GM10266 (cell line): ENCODE results near the gene WFIKKN1.

Experiments used
- DNase-seq: peaks from one replicate; pipeline ENCODE4 v3.0.0; 2012; ENCODE audit errors: extremely low spot score
- CTCF ChIP-seq: IDR thresholded peaks from 2 replicates; pipeline ENCODE4 v1.5.1; 2012; ENCODE audit warnings: mild to moderate bottlenecking, low read depth; ENCODE audit not compliant: control insufficient read depth, insufficient read depth; ENCODE audit errors: missing control alignments

Gene WFIKKN1

GRCh38 chr16:630249-630814 lies 453 bp upstream of the WFIKKN1 start:
- TF ChIP-seq CTCF: no peak

DNA sequence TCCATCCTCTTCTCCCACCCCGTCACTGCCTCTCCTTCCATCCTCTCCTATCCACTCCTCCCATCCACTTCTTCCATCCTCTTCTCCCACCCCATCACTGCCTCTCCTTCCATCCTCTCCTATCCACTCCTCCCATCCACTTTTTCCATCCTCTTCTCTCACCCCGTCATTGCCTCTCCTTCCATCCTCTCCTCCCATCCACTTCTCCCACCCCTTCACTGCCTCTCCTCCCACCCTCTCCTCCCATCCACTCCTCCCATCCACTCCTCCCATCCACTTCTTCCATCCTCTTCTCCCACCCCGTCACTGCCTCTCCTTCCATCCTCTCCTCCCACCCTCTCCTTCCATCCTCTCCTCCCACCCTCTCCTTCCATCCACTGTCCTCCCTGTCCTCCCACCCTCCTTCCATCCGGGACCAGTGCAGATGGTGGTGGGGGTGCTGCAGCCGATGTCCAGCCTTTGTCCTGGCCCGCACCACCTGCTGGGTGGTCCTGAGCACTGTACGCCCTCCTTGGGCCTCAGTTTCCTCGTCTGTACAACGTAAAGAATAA lies 1.1 kb downstream of the WFIKKN1 start:
- no peak for TF ChIP-seq CTCF
- DNase-seq: no peak

More at GRCh38 chr16:630249-630814, 453 bp upstream of the WFIKKN1 start:
- DNase-seq: no peak

DNA sequence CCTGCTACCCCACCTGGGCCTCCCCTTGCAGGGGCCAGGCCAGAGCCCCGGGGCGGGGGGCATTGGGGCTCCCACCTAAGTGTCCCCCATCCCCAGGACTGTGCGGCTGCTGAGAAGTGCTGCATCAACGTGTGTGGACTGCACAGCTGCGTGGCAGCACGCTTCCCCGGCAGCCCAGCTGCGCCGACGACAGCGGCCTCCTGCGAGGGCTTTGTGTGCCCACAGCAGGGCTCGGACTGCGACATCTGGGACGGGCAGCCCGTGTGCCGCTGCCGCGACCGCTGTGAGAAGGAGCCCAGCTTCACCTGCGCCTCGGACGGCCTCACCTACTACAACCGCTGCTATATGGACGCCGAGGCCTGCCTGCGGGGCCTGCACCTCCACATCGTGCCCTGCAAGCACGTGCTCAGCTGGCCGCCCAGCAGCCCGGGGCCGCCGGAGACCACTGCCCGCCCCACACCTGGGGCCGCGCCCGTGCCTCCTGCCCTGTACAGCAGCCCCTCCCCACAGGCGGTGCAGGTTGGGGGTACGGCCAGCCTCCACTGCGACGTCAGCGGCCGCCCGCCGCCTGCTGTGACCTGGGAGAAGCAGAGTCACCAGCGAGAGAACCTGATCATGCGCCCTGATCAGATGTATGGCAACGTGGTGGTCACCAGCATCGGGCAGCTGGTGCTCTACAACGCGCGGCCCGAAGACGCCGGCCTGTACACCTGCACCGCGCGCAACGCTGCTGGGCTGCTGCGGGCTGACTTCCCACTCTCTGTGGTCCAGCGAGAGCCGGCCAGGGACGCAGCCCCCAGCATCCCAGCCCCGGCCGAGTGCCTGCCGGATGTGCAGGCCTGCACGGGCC lies 1.9 kb downstream of the WFIKKN1 start:
- no peak for DNase-seq
- TF ChIP-seq CTCF: no peak

GRCh38 chr16:633336-634050 lies 2.7 kb downstream of the WFIKKN1 start:
- DNase-seq: no peak
- no peak for TF ChIP-seq CTCF

DNA sequence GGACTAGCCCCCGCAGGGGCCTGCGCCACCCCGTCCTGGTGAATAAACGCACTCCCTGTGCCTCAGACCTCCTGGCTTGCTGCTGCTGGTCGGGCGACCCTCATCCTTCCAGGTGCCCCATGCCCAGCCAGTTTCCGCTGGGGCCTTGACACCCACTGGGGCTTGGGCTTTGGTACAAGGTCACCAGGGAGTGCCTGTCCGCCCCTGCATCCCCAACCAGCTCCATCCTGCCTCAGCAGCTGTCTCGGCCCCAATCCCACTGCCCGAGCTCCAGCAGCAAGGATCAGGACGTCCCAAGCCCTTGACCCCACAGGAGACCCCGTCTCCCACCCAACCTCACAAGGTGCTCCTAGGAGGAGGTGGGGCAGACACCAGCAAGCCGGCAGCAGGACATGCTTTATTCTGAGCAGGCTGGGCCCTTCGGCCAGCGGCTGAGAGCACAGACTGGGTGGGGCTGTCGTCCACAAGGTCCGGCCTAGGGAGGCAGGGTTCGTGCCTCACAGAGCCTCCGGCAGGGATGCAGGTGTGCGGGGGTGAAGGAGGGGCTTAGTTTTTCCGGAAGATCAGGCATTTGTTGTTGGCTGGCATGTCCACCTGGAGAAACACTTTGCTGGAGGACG lies 3.4 kb downstream of the WFIKKN1 start:
- DNase-seq: no peak
- TF ChIP-seq CTCF: no peak

DNA sequence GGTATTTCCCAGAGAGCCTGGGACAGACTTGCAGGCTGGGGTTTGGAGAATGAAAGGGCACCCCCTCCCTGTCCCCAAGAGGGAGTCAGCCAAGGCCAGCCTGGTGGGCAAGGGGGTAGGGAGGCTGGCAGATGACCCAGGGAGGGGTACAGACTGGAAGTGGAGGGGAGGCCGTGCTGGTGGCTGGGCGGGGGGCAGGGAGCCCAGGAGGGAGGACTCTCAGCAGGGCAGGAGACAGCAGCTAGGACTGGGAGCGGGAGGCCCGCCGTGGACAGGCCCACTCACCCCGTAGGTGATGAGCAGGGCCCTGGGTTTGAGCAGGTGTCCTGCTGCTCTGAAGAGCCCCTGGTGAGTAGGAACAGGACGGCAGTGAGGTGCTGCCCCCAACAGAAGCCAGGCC lies 4.2 kb downstream of the WFIKKN1 start:
- no peak for DNase-seq
- no peak for TF ChIP-seq CTCF
